Endothelial cell of umbilical vein (primary cell): ENCODE data around the gene COL9A1.

Experiments used
- EZH2 ChIP-seq: IDR thresholded peaks from 2 replicates; pipeline ENCODE4 v1.6.1; 2012; ENCODE audit warnings: borderline replicate concordance, low read depth, mild to moderate bottlenecking, moderate library complexity, low read length, inconsistent platforms; ENCODE audit not compliant: severe bottlenecking
- FOS ChIP-seq: IDR thresholded peaks from 2 replicates; pipeline ENCODE4 v1.6.1; 2011; ENCODE audit warnings: mild to moderate bottlenecking, low read length, moderate library complexity, borderline replicate concordance; ENCODE audit not compliant: insufficient read depth
- GATA2 ChIP-seq: IDR thresholded peaks from 2 replicates; pipeline ENCODE4 v1.7.0; 2011; ENCODE audit warnings: low read depth, mild to moderate bottlenecking, moderate library complexity, mixed read lengths, low read length; ENCODE audit not compliant: insufficient read length, insufficient read depth
- JUN ChIP-seq: IDR thresholded peaks from 2 replicates; pipeline ENCODE4 v1.6.1; 2011; ENCODE audit warnings: borderline replicate concordance, low read depth; ENCODE audit not compliant: insufficient read length, insufficient read depth
- MYC ChIP-seq: IDR thresholded peaks from one replicate; pipeline ENCODE4 v1.6.1; 2011; ENCODE audit warnings: mild to moderate bottlenecking, low read depth, low read length
- POLR2A ChIP-seq: IDR thresholded peaks from 2 replicates; pipeline ENCODE4 v1.6.1; 2012; ENCODE audit warnings: low read depth, mild to moderate bottlenecking, control low read depth, low read length
- POLR2AphosphoS5 ChIP-seq: IDR thresholded peaks from 2 replicates; pipeline ENCODE4 v1.6.1; 2012; ENCODE audit warnings: low read depth, mild to moderate bottlenecking, control low read depth, low read length, moderate library complexity; ENCODE audit not compliant: insufficient read depth
- TF ChIP-seq, protein P1 (sequence below), 2 donors: IDR thresholded peaks; 1 replicate in 1 of 2; 2 replicates in 1 of 2; pipeline ENCODE4 v1.5.1; 2011; ENCODE audit warnings: low read length in 2 of 2, mild to moderate bottlenecking in 2 of 2, moderate library complexity in 2 of 2, control low read depth in 1 of 2, inconsistent platforms in 1 of 2, low read depth in 1 of 2; ENCODE audit not compliant: insufficient read depth in 1 of 2; ENCODE audit errors: extremely low read depth in 1 of 2
- TF ChIP-seq, protein P2 (sequence below): IDR thresholded peaks from 2 replicates; pipeline ENCODE4 v1.6.1; 2011; ENCODE audit not compliant: insufficient read depth, insufficient read length

DNA sequence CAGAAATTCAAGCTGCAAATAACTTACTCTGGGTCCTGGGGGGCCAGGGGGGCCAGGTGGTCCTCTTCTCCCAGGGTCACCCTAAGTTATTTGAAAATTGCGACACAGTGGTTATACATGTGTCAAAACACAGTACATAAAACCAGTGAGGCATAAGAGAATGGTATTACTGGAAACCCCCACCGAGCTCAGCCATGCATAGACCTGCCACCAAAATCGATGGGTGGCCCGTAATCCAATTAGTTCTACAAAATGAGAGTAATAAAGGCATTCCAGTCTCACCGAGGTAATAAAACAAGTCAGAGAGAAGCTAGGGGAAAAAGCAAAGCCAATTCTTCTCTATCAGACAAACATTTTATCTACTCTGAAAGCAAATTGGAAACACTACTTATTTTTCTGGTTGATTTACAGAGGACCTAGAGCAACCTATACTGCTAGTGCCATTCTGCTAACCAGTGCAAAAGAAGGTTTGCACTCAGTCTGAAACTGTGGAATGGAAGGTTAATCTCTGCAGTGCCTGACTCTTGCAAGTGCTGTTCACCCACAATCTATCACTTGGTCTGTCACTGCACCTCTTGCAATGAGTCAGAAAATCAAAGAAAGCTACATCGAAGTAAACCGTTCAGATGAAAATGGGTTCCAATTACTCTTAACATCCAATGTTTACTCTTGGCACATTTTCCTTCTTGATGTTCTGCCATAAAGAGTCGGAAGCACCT, 32.4 kb downstream of the COL9A1 start:
- TF ChIP-seq, protein P1, sequence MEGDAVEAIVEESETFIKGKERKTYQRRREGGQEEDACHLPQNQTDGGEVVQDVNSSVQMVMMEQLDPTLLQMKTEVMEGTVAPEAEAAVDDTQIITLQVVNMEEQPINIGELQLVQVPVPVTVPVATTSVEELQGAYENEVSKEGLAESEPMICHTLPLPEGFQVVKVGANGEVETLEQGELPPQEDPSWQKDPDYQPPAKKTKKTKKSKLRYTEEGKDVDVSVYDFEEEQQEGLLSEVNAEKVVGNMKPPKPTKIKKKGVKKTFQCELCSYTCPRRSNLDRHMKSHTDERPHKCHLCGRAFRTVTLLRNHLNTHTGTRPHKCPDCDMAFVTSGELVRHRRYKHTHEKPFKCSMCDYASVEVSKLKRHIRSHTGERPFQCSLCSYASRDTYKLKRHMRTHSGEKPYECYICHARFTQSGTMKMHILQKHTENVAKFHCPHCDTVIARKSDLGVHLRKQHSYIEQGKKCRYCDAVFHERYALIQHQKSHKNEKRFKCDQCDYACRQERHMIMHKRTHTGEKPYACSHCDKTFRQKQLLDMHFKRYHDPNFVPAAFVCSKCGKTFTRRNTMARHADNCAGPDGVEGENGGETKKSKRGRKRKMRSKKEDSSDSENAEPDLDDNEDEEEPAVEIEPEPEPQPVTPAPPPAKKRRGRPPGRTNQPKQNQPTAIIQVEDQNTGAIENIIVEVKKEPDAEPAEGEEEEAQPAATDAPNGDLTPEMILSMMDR (IDR thresholded peaks at IDR 0.05; ENCODE audit: extremely low read depth in 1 of 2, insufficient read depth in 1 of 2, low read depth in 1 of 2, low read length in 2 of 2): no peak
- TF ChIP-seq POLR2A (no peak), POLR2AphosphoS5 (no peak), EZH2 (no peak), JUN (no peak), MYC (no peak), GATA2 (no peak), FOS (no peak)
- TF ChIP-seq, protein P2, sequence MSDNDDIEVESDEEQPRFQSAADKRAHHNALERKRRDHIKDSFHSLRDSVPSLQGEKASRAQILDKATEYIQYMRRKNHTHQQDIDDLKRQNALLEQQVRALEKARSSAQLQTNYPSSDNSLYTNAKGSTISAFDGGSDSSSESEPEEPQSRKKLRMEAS: no peak
